NB4 (cell line): Measurements from ENCODE around the gene KRI1.

Experiments
- DNase-seq: peaks from one replicate; pipeline ENCODE4 v3.0.0; 2010; ENCODE audit warnings: low read depth
- H3K4me3 ChIP-seq: one replicate; pipeline ENCODE4 v1.5.1; 2011; ENCODE audit warnings: mild to moderate bottlenecking, low read depth, low read length, moderate library complexity
- CTCF ChIP-seq: IDR thresholded peaks from one replicate; pipeline ENCODE4 v1.5.1; 2012; ENCODE audit warnings: low read depth, low read length
- MAX ChIP-seq: IDR thresholded peaks from 2 replicates; pipeline ENCODE4 v1.6.1; 2011; ENCODE audit warnings: low read depth, low read length
- MYC ChIP-seq: IDR thresholded peaks from 2 replicates; pipeline ENCODE4 v1.6.1; 2011; ENCODE audit warnings: low read depth, low read length
- POLR2A ChIP-seq: IDR thresholded peaks from 2 replicates; pipeline ENCODE4 v1.6.1; 2011; ENCODE audit warnings: mild to moderate bottlenecking; ENCODE audit not compliant: insufficient read length; ENCODE audit errors: extremely low read depth

Gene KRI1

GRCh38 chr19:10567656-10568055 is 1.8 kb upstream of the KRI1 start:
- peak; percentile 35 for DNase-seq
- TF ChIP-seq CTCF (no peak), POLR2A (no peak), MAX (no peak), MYC (no peak)
- peak overlapping the region; percentile 61 for H3K4me3 ChIP-seq

- H3K4me3 ChIP-seq = peak overlapping the region; percentile 66
- TF ChIP-seq POLR2A (peak; percentile 28), MYC (peak; percentile 59; the same call in 1 of the 2 replicates), MAX (peak; percentile 79), CTCF (no peak)
- peak; percentile 95 for DNase-seq
These were observed 1.0 kb upstream of the KRI1 start for GRCh38 chr19:10566658-10567410.

- no peak for DNase-seq
- peak overlapping the region; percentile 66 for H3K4me3 ChIP-seq
- no peak for TF ChIP-seq POLR2A
These were observed 523 bp upstream of the KRI1 start for GRCh38 chr19:10566408-10566657.

GRCh38 chr19:10565028-10565566 is 713 bp downstream of the KRI1 start:
- DNase-seq = peak; percentile 92
- TF ChIP-seq CTCF (peak; percentile 67), MAX (peak; percentile 98), POLR2A (no peak), MYC (peak; percentile 97)
- H3K4me3 ChIP-seq = peak overlapping the region; percentile 88

- no peak for DNase-seq
- no peak overlapping the region for H3K4me3 ChIP-seq
- no peak for TF ChIP-seq MAX
- no peak for TF ChIP-seq POLR2A
- TF ChIP-seq CTCF = no peak
- TF ChIP-seq MYC = no peak
These were observed 3.2 kb downstream of the KRI1 start for GRCh38 chr19:10562609-10563008.

- DNase-seq = no peak
- no peak overlapping the region for H3K4me3 ChIP-seq
- no peak for TF ChIP-seq MAX
- no peak for TF ChIP-seq POLR2A
- no peak for TF ChIP-seq CTCF
- no peak for TF ChIP-seq MYC
These were observed 5.7 kb downstream of the KRI1 start for GRCh38 chr19:10560154-10560553.
